Dermis microvascular lymphatic vessel endothelial cell (primary cell): ENCODE data around the gene THADA. TPM values are rescaled to one million over a fixed set of nuclear protein-coding genes. Genes with fewer than 3 reads are reported as not detected.
"Not testable (repeated sequence)": the region's sequence is repeated elsewhere in the genome, so short reads cannot be mapped to it uniquely, and the experiment has no call there.

Source experiments
- DNase-seq, 2 donors: peaks; one replicate each; pipeline versions ENCODE4 v3.0.0 to v3.0.0-alpha.2; 2010; ENCODE audit warnings: low read depth in 2 of 2
- total RNA-seq: library from RNA; depleted of rRNA; stranded (reverse); fragments of >200 nt; gene quantifications from 2 replicates; pipeline ENCODE4 v1.2.1, GENCODE V29; 2014

The THADA gene
- total RNA-seq, 1 donor from 2014 or later = 17.8 TPM

DNA sequence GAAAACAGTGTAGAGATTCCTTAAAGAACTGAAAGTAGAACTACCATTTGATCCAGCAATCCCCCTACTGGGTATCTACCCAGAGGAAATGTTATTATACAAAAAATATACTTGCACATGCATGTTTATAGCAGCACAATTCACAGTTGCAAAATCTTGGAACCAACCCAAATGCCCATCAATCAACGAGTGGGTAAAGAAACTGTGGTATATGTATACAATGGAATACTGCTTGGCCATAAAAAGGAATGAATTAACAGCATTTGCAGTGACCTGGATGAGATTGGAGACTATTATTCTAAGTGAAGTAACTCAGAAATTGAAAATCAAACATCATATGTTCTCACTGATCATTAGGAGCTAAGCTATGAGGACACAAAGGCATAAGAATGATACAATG is 4.8 kb upstream of the THADA start:
- not testable (repeated sequence) for DNase-seq

DNA sequence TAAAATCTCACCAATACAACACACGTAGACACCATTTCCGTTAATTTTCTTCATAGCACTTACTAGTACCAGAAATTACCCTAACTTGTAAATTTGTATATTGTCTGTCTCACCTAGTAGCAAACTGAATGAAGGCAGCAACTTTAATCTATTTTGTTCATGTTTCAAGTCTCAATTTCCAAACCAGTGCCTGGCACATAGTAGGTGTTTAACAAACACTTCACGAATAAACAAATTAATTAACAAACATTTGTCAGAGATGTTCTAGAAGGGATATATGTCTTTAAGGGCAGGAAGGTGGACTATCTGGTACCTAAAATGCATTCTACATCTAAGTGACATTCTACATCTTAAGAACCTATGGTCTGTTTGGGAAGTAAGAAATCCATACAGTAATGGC is 963 bp downstream of the THADA start:
- no peak for DNase-seq

DNA sequence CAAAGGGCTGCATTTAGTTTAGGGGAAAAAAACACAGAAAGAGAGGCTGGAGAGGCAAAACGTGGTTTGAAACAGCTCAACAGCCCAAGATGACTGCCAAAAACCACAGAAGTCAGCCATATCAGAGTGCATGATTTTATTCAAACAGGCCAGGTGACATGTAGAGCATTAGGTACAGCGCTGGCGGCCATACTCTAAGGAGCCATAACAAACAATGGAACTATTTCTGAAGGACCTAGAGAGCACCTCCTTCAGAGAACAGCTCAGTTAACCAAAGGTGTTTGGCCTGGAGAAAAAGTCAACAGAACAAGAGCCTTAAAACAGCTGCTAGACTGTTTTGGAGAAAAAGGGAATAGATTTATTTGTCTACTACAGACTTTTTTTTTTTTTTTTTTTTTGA is 2.6 kb downstream of the THADA start:
- no peak for DNase-seq

DNA sequence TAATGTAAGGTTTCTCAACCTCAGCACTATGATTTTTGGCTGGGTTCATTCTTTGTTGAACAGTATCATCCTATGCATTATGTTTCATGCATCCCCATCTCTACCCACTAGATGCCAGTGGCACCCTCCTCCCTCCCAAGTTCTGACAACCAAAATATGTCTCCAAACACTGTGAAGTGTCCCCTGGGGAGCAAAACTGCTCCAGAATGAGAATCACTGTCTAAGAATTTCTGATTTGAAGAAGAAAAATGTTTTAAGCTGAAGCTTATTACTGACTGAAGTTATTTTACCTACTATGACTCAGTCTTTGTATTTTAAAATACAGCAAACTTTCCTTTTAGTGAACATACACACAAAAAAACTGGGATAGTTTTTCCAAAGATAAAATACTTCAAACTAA is 3.4 kb downstream of the THADA start:
- no peak for DNase-seq

DNA sequence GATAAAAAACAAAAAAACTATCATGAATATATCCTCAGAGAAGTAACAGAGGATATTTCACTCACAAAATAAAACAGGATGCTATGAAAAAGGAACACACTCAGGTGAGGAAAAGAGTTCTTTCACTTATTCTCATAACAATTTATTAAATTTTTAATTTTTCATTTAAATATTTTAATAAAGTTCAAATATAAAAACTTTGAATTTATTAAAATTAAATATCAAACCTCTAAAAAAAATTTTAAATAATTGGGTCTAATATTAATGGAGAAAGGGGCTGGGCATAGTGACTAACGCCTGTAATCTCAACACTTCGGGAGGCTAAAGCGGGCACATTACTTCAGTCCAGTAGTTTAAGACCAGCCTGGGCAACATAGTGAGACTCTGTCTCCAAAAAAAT is 10.1 kb downstream of the THADA start:
- no peak for DNase-seq

DNA sequence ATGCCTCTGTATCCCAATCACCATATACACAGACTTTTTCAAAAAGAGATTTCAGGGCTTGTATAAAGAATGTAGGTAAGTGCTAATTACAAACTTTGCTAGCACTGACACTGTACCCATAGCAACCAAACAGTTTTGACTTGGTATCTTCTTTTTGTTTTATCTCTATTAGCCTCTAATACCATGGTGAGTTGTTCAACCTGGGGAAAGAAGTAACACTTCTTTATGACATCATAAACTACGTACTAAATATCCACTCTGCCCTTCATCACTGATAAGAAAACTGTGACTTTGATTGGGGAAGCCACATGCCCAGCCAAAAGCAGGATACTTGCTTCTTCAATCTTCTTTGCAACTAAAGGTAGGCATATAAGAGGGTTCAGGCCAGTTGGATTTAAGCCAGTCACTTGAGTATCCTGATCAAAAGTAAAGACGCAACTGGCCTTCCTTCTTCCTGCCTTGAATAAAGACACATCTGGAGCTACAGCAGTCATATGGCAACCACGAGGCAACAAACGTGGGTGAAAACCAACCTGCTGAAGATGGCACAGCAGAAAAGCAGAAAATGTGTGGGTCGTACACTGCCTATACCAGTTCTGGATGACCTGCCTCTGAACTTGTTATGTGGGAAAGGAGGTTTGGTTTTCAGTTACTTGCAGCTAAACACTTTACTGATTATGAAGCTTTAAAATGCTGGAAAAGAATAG is 16.4 kb downstream of the THADA start:
- no peak for DNase-seq

DNA sequence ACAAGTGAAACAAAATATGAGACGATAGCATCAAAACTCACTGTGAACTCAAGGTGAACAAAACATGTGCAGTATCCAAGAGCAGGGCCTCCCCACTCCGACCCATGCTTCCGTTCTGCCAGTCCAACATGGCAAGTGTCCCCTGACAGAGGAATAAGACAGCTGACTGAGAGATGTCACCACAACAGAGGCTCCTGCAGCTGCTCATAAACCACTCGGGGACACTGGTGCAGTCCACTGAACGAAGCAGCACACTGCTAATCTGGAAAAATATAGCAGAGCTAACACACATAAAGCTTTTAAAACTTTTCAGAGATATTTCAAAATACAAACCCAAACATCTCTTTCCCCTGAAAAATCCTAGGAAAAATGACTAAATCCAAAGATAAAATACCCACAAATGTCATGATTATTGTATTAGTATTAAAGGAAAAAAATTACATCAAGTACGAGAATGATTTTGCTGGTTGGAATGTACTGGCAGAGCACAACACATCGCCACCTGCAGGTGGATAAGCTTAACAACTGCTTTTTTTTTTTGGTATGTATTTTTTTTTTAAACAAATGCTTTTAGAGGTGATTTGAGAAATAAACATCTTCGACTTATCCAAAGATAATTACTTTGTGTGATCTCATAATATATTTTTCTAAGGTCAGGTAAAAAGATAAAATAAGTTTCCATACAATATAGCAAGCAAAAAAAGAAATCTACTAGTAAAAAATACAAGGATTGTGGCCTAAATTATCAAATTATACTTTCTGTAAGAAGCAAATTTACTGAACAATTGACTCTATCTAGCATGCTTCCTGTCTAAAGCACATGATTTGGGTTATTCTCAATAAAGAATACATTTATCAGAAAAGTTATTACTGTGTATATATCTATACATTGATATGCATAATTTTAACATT is 18.6 kb downstream of the THADA start:
- peak; percentile 63 to 78 for DNase-seq

DNA sequence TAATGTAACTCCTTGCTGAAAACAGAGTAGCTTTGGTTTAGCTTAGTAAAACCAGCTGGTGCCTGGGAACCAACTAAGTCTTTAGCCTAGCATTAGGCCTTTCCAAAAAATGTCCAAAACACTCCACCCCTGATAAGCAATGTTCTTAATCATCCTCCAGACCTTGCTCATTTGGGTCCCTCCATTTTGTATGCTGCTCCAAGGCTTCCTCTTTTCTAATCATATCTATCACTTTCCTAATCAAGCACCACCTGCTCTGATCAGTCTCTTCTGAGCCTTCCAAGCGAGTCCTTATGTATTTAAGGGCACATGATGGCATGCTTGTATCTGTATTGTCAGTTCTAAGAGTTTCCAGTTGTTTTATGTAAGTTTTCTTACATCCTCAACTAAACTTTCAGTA is 23.6 kb downstream of the THADA start:
- DNase-seq = no peak

DNA sequence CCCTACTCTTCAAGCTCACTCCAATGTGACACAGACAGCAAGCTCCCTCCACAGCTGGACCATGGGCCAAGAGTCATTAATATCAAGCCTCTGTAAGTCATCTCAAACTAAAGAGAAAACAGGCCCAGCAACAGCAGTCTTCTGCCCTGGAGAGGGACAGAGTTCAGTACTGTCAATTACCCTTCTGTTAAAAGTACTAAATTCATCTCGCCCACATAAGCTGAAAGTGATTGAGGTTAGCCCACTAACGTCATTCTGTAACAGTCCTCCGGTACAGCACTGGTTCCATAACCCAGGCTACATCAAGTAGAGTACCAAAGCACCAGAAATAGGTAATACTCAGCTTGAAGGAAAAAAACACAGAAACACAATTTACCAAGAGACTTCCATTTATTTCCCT is 25.9 kb downstream of the THADA start:
- no peak for DNase-seq

DNA sequence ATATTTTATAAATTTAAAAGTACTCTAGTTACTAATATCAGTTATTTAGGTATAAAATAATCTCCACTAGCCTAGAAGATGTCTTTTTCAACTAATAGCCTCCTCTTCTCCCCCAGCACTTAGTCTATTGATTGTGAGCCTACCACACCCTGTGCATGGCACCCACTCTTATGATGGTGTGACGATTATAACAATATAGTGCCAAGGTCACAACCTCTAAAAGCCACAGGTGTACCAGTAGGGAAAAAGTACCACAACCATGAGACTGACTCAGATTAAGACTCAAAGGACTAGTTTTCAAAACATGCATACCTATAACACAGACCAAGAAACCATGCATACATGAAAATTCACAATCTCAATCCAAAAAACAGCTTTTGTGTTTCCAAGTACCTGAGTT is 27.6 kb downstream of the THADA start:
- DNase-seq = no peak

DNA sequence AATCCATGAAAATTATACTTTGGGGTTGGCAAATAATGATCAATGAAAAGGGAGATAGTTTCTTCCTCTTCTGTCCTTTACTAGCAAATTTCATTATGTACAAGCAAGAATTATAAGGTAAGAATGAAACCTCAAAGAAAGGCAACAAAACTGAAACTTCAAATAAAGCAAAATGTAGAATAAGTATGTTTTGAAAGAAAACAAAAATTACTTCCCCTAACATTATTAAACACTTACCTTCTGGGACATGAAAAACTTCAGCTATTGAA is 29.4 kb downstream of the THADA start:
- no peak for DNase-seq

DNA sequence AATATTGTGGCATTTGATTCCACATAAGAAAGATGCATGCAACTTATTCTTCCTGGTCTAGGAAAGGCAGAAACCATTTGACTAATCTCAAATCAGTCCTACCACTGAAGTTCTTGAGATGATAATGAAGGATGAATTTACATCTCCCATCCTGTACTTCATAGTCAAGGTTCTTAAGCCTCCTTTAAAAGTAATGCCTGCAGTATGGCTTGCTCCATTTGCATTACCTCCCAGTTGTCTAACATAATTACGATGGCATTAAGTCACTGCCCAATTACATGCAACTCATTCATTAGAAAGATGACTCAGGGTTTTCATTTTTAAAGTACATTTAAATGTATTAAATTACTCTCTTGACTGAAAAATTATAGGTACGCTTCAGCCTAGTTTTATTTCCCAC is 32.2 kb downstream of the THADA start:
- no peak for DNase-seq

DNA sequence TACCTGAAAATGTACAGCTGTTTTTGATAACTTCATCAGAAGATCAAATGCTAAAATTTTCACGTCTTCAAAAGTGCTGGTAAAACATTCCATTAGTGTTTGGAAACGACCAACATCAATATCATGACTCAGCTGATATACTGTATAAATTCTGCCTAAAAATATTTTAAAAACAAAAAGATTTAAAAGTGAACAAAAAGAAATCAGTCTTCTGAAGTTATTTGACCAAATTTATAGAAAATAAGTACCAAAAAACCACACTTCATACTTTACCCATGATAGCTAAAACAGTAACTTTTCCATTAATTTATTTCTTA is 35.6 kb downstream of the THADA start:
- no peak for DNase-seq

DNA sequence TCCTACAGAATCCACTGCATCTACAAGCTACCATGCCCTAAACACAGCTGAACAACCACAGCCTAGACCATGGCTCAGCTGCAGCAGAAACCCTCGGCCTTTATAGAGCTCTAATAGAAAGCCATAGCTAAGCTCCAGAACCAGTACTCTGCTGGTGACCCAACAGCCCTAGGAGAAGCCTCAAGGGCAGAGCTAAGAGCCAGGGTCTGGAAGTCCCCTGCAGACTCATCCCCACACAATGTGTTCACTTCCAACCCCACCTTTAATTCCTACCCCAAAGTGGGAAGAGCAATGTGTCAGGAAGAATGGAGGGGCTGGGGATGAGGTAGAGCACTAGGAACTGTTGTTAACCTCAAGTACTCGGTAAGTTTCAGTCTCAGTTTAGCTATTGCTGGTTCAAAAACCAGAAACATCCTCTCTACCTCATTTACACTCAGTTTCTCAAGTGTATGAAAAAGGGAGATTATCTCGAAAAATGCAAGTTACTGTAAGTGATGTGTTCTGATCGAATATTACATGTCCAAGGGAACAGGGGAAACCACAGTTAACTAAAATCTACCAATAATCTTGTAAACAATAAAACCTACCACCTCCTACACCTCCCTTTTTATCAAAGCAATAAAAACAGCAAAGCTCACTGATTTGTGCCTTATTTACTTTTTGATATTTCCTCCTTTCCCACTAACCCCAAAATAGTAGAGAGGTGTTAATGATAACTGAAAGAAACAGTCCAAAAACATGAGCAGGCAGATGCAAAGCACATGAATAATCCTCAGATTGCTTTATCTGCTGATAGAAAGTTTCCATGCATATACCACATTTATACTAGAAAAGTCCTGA is 36.2 kb downstream of the THADA start:
- DNase-seq = no peak

DNA sequence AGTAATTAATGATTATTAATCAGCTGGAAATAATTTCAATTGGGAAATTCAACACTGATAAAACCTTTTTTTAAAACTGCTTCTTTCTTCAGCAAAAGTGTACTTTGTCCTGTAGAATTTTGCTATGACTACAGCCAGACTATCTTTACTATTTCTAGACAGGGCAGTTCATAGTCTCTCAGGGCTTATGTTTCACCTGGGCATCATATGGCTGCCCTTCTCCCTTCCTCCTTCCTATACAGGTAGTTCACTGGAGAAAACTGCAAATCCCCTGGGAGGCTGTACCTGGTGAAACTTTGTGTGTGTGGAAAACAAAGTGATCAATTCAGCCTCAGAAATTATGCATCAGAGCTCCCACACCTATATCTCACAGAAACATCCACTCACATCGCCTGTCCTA is 38.6 kb downstream of the THADA start:
- DNase-seq = no peak

DNA sequence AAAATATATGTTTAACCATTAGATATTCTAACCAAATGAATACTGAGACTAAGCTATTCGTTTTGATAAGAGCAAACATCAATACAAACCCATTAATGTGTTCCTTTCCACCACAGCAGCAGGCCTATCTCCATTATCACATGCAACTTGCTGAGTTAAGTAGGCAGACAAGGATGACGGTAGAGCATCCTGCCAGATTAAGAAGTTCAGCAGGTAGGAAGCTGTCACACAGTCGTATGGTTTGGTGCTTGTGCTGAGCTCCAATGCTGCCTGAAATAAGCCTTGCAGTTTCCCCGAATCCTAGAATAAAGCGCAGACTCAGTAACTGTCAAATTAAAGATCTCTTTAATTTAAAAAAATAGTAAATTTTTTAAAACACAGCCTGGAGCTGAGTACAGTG is 39.6 kb downstream of the THADA start:
- DNase-seq = no peak

DNA sequence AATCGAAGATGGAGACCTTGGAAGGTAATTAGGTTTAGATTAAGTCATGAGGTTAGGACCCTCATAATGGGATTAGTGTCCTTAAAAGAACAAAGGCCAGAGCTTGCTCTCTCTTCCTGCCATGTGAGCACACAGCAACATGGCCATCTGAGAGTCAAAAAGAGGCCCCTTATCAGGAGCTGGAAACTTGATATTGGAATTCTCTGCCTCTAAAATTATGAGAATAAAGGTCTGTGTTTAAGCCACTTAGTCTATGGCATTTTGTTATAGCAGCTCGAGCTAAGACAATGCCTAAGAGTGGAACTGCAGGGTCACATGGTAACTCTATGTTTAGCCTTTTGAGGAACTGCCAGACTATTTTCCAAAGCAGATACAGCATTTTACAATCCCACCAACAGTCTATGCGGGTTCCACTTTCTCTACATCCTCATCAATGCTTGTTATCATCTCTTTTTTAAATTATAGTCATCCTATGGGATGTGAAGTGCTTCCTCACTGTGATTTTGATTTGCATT is 42.4 kb downstream of the THADA start:
- DNase-seq = no peak

DNA sequence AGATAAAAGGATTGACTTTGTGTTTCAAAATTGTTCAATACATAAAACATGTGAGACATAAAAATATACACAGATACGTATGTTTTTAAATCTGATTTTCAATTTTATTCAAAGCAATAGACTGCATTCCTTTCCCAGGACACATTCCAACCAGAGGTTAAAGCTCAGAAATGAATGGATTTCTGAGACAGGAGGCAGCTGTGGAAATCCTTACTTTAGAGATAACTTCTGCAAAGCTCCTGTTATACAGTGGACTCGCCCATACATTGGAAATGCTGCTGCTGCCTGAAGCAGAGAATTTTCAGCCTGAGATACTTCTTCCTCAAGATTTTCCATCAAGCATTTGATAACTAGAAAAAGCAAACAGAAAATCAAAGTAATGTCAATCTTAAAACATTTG is 43.8 kb downstream of the THADA start:
- DNase-seq = no peak

DNA sequence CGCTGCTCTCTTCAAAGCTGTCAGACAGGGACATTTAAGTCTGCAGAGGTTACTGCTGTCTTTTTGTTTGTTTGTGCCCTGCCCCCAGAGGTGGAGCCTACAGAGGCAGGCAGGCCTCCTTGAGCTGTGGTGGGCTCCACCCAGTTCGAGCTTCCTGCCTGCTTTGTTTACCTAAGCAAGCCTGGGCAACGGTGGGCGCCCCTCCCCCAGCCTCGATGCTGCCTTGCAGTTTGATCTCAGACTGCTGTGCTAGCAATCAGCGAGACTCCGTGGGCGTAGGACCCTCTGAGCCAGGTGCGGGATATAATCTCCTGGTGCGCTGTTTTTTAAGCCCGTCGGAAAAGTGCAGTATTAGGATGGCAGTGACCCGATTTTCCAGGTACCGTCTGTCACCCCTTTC is 47.5 kb downstream of the THADA start:
- not testable (repeated sequence) for DNase-seq

DNA sequence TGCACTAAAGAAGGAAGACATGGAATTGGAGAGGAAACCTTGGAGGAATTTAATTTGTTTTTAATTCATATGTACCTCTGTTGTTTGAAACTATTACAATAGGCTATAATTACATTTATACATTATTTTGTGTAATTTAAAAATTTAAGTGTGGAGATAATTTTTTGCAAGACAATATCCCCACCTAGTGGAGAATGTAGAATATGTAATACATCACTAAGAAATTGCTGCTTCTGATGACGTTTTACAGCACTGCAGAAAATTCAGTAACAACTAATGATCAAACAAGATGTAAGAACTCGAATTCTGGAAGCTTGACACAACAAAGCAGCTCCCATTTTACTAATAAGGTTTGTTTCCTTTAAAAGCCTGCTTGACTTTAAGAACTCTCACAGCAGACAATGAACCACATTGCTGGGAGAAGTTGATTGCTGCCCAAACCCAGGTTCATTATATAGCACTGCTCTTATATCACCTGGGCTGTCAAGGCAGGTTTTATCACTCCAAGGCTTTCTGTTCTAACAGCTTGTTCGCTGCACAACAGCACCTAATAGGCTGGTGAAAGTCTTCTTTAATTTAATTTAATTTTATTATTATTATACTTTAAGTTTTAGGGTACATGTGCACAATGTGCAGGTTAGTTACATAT is 53.4 kb downstream of the THADA start:
- DNase-seq = peak; percentile 50 to 59

DNA sequence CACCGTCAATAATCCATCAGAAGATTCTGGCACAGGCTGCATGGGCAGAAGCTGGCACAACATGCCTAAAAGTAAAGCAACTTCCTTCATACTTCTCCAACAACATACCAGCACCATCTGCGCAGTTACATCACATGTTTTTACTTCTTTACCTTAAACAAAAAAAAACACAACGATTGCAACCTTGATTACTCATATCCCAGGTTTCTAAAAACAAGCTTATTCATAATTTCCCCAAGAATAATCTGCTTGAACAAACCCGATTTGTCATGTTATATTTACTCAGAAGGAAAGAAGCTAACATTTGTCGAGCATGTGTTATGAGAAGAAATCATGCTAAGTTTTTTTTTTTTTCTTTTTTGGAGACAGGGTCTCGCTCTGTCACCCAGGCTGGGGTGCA is 54.7 kb downstream of the THADA start:
- DNase-seq = peak in 1 of 2 donors; percentile 35
